ENCODE measurements around the gene MOV10L1.

The MOV10L1 gene

DNA sequence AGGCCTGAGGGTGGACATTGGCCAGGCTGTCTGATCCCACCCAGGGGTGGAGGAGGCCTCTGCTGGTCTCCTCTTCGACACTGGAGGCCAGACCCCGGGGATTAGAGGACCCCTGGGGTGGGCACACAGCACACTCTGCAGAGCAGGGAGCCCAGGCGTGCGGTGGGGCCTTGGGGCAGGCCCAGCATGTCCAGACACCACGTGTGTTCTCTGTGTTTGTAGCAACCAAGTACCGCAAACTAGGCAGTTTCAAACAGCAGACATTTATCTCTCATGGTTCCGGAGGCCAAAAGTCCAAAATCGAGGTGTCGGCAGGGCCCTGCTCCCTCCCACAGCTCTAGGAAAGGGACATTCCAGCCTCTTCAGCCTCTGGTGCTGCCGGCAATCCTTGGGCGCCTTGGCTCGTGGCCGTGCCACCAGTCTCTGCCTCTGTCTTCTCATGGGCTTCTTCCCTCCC is 82.2 kb downstream of the MOV10L1 start:
- H3K4me3 ChIP-seq (ENCODE audit: control insufficient read depth, low read depth, low read length) = no peak overlapping the region
- TF ChIP-seq, protein P1, sequence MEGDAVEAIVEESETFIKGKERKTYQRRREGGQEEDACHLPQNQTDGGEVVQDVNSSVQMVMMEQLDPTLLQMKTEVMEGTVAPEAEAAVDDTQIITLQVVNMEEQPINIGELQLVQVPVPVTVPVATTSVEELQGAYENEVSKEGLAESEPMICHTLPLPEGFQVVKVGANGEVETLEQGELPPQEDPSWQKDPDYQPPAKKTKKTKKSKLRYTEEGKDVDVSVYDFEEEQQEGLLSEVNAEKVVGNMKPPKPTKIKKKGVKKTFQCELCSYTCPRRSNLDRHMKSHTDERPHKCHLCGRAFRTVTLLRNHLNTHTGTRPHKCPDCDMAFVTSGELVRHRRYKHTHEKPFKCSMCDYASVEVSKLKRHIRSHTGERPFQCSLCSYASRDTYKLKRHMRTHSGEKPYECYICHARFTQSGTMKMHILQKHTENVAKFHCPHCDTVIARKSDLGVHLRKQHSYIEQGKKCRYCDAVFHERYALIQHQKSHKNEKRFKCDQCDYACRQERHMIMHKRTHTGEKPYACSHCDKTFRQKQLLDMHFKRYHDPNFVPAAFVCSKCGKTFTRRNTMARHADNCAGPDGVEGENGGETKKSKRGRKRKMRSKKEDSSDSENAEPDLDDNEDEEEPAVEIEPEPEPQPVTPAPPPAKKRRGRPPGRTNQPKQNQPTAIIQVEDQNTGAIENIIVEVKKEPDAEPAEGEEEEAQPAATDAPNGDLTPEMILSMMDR (conservative IDR thresholded peaks at IDR 0.05; ENCODE audit: control insufficient read depth, insufficient read depth, low read depth, low read length) = no peak
- DNase-seq (ENCODE audit: low read depth) = no peak

DNA sequence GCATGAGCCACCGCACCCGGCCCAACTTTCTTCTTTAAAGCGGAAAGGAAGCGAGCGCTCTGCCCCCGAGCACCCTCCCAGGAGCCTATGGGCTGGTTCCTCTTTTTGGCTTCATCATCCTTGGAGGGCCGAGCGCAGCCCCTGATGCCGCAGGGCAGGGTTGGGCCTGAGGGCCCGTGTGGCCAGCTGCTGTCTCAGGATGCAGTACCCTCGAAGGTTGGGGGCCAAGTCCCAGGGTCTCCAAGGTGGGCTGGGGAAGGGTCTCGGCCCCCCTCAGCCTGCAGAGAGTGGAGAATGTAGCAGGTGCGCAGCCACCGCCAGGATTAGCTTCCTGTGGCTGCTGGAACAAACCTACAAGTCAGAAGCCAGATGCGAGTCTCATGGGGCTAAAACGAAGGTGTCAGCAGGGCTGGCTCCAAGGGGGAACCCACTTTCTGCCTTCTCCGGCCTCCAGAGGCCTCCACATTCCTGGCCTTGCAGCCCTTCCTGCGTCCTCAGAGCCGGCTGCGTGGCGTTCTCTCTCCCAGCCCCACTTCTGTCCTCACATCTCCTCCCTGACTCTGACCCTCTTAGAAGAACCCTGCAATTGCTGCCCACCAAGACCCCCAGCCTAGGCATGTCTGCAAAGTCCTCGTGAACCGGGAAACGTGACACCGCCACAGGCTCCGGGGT is 83.6 kb downstream of the MOV10L1 start:
- TF ChIP-seq, protein P1 (conservative IDR thresholded peaks at IDR 0.05; ENCODE audit: control insufficient read depth, insufficient read depth, low read depth, low read length) = no peak
- DNase-seq (ENCODE audit: low read depth) = no peak
- no peak overlapping the region for H3K4me3 ChIP-seq (ENCODE audit: control insufficient read depth, low read depth, low read length)

DNA sequence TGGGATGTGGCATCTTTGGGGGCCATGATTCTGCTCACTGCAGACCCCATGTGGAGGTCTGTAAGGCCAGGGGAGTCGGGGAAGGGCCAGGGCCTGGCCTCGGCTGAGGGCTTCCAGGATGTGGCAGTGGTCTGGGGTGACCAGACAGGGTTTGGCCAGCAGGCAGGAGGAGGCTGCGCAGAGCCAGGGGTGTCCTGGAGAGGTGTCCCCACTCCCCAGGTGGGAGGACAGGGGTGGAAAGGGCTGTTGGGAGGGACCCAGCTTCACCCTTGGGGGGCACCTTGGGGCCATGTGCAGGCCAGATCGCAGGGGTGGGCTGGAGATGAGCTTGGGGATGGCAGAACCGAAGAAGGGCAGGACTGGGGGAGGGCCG is 84.2 kb downstream of the MOV10L1 start:
- DNase-seq (ENCODE audit: low read depth) = no peak
- TF ChIP-seq, protein P1 (conservative IDR thresholded peaks at IDR 0.05; ENCODE audit: control insufficient read depth, insufficient read depth, low read depth, low read length) = no peak
- no peak overlapping the region for H3K4me3 ChIP-seq (ENCODE audit: control insufficient read depth, low read depth, low read length)

DNA sequence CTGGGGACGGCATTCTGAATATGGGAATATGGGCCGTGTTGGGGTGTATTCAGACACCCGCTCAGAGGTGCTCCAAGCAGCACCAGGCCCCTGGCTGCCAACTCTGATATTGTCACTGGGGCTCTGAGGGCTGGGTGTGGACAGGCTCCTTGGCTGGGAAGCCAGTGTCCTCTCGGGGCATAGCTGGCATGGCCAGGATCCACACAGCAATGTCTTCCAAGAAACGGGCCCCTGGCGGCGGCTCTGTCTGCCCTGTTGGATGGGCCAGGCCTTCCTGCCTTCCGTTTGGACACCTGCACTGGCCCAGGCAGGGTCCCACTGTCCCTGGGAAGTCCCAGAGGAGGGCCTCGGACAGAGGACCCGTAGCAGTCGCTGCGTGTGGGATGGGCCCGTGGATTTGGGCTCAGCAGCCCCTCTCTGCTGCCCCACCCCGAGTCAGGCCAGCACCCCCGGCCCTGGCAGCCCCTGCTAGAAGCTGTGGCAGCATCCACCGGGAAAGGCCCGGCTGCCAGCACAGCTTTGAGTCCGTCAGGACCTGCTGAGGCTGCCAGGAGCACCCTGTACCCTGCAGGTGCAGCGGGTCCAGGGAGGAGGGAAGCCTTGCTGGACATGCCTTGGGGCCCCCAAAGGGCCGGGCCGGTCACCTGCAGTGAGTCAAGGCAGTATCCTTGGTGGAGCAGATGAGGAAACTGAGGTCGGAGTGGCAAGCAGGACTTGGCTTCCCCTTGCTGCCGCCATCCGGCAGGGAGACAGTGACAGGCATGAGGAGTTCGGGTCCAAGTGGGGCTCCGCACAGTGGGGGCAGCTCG is 84.8 kb downstream of the MOV10L1 start:
- TF ChIP-seq, protein P1 (conservative IDR thresholded peaks at IDR 0.05; ENCODE audit: control insufficient read depth, insufficient read depth, low read depth, low read length) = no peak
- no peak overlapping the region for H3K4me3 ChIP-seq (ENCODE audit: control insufficient read depth, low read depth, low read length)
- no peak for DNase-seq (ENCODE audit: low read depth)

DNA sequence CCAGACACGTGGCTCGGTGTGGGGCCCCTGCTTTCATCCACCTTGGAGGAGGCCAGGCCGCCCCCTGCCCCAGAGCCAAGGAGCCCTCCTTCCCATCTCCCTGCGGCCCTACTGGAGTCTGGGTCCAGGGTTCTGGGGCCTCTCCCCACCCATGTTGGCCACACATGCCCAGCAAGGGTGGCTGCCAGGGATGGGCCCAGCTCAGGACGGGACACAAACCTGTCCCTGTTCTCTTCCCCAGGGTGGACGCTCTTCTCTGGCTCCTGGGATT is 85.3 kb downstream of the MOV10L1 start:
- TF ChIP-seq, protein P1 (conservative IDR thresholded peaks at IDR 0.05; ENCODE audit: control insufficient read depth, insufficient read depth, low read depth, low read length) = no peak
- DNase-seq (ENCODE audit: low read depth) = no peak
- H3K4me3 ChIP-seq (ENCODE audit: control insufficient read depth, low read depth, low read length) = no peak overlapping the region

DNA sequence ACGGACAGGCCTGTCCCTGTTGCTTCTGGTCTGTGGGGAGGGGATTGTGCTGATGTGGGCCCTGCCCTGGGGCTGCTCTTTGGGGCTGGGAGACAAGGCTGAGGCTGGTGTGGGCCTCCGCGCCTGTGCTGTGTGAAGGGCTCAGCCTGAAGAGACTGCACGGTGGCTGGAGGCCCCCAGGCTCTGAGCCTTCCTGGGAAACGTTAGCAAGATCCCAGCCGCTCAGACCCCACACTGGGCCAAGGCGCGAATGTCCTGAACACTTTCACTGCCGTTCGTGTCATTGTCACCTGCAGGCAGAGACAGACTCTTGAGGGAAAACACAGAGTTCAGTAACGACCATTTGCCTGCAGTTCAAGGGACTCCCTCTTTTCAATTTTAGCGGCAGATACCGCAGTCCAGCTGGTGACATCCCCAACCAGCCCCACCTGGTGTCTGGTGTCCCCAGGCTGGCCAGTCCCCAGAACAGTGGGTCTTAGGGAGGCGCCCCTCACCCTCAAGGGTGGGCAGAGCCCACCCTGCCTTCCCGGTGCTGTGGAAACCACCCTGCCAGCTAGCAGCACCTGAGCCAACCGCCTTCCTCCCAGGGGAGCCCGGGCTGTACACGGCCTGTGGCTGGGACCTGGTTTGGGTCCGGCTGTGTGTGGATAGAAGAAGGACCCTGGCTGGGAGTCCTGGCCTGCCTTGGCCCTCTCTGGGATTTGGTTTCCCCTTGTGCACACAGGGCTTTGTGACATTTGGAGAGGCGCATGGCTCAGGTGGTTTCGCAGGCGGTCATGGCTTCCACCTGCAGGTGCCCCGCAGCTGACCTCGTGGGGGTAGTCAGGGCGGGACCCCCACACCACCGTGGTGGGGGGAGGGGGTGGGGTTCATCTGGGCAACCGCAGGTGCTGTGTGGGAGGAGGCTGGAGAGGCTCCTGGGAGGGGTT is 86.4 kb downstream of the MOV10L1 start:
- no peak overlapping the region for H3K4me3 ChIP-seq (ENCODE audit: control insufficient read depth, low read depth, low read length)
- DNase-seq (ENCODE audit: low read depth) = no peak
- TF ChIP-seq, protein P1 (conservative IDR thresholded peaks at IDR 0.05; ENCODE audit: control insufficient read depth, insufficient read depth, low read depth, low read length) = no peak
